ENCODE results near the gene GTF2H1. TPM values are rescaled to one million over a fixed set of nuclear protein-coding genes. Genes with fewer than 3 reads are reported as not detected.
A peak's percentile ranks its signal among the peaks of the same experiment; 100 is the strongest.

The GTF2H1 gene
- total and polyA plus RNA-seq, 9 of the 15 experiments (the other 6 are each of a cell fraction or from before 2014, with no cell fraction given), result 56.9 to 126 (median 92.1) TPM

DNA sequence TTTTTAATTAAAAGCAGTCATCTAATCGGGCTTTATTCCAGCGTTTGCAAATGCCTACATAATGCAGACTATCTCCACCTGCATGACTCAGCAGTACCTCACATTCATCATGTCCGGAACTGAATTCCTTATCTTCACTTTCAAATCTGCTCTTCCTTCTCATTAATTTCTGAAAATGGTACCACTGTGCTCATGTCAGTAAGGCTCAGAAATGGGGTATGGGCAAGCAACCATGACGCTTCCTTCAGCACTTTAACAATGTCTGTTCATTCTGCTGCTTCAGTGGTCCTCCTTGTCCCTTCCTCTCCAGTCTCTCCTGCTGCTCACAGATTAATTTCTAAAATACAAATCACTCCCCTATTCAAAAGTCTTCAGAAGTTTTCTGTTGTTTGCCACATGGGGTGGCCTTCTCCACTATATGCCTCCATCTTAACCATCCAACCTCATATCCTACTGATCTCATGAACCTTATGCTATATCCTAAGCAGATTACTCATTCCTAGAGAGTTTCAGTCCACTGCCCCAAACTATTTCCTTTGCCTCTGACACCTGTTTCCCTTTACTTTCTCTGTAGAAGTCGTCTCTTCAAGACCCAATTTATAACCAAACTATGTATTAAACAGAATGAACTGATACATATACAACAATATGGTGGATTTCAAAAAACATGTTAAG, 7.0 kb downstream of the GTF2H1 start (continued):
- TF ChIP-seq FOSL1 (tag; conservative IDR thresholded peaks at IDR 0.05), result peak; percentile 67
- TF ChIP-seq PTRF (tag; IDR thresholded peaks at IDR 0.05), result 0 out of 2 replicates have a peak, but pooled peaks have one; percentile 9
- peak in 1 of 3 experiments; percentile 47; a peak in 1 of 6 replicates for TF ChIP-seq ZBTB11 (CRISPR knock-in tag; IDR thresholded peaks at IDR 0.05)
- no peak for TF ChIP-seq ZNF77 (CRISPR knock-in tag; IDR thresholded peaks at IDR 0.05)
- TF ChIP-seq ARID1B (IDR thresholded peaks at IDR 0.05), result peak; percentile 88
- TF ChIP-seq, protein P1, sequence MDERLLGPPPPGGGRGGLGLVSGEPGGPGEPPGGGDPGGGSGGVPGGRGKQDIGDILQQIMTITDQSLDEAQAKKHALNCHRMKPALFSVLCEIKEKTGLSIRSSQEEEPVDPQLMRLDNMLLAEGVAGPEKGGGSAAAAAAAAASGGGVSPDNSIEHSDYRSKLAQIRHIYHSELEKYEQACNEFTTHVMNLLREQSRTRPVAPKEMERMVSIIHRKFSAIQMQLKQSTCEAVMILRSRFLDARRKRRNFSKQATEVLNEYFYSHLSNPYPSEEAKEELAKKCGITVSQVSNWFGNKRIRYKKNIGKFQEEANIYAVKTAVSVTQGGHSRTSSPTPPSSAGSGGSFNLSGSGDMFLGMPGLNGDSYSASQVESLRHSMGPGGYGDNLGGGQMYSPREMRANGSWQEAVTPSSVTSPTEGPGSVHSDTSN (CRISPR knock-in tag; IDR thresholded peaks at IDR 0.05; ENCODE audit: low read depth), result no peak
- TF ChIP-seq, protein P1 (tag; conservative IDR thresholded peaks at IDR 0.05; ENCODE audit: low read depth), result peak; percentile 86
- peak; percentile 81 for TF ChIP-seq SMARCC2 (IDR thresholded peaks at IDR 0.05; ENCODE audit: low read depth)
- TF ChIP-seq ARID3A (IDR thresholded peaks at IDR 0.05; ENCODE audit: borderline replicate concordance, low read depth, low read length), result peak; percentile 59; the same call in 1 of the 2 replicates
- TF ChIP-seq PML (IDR thresholded peaks at IDR 0.05; ENCODE audit: low read length), result no peak
- TF ChIP-seq CBFA2T3 (IDR thresholded peaks at IDR 0.05), result peak; percentile 42
- peak; percentile 48; the same call in 1 of the 2 replicates for TF ChIP-seq ATF7 (IDR thresholded peaks at IDR 0.05)

All from K562 (cell line).